Endothelial cell of umbilical vein (primary cell): Measurements from ENCODE around the gene ZMYM4. TPM values are rescaled to one million over a fixed set of nuclear protein-coding genes. Genes with fewer than 3 reads are reported as not detected.

ENCODE experiments used
- BruUV-seq: library from RNA; stranded (reverse); fragments of 400-500 nt; replicated peaks from 2 replicates; lab custom pipeline; 2021; lab: Mats Ljungman, UMichigan
- CTCF ChIA-PET: fragments of 300-600, 350-600 bp; sonication (Branson Sonifier 250); formaldehyde crosslinking; loops from one replicate; lab custom pipeline; 2021; ENCODE audit warnings: antibody characterized with exemption, inconsistent platforms; lab: Charles Lee
- POLR2A ChIA-PET: fragments of 300-600, 350-600 bp; sonication (Branson Sonifier 250); formaldehyde crosslinking; loops from one replicate; lab custom pipeline; 2021; ENCODE audit warnings: antibody characterized with exemption, inconsistent platforms; lab: Charles Lee
- DNase-seq: peaks from one replicate; pipeline ENCODE4 v3.0.0-alpha.2; 2011; ENCODE audit warnings: low read depth, low spot score
- FAIRE-seq: peaks from 2 replicates; lab custom pipeline; 2011; peaks lifted over from hg19 to GRCh38; lab: Jason Lieb, UNC
- H2AFZ ChIP-seq: 2 replicates; pipeline ENCODE4 v1.6.0; 2012; ENCODE audit warnings: low read depth, low read length, control low read depth, inconsistent platforms
- H3K27ac ChIP-seq: 2 replicates; pipeline ENCODE4 v1.5.1; 2011; ENCODE audit warnings: low read depth, mild to moderate bottlenecking, control low read depth, low read length, moderate library complexity; ENCODE audit not compliant: insufficient read depth
- H3K27me3 ChIP-seq, 2 experiments: 2 replicates each; pipeline versions ENCODE4 v1.6.0 to v1.6.1; 2011; ENCODE audit warnings: low read length in 2 of 2, mixed read lengths in 1 of 2; ENCODE audit not compliant: control insufficient read depth in 2 of 2, insufficient read depth in 2 of 2
- H3K36me3 ChIP-seq, 2 experiments: 2 replicates in 1 of 2; 3 replicates in 1 of 2; pipeline ENCODE4 v1.5.1; 2011; ENCODE audit warnings: low read length in 2 of 2, mild to moderate bottlenecking in 1 of 2, moderate library complexity in 1 of 2; ENCODE audit not compliant: control insufficient read depth in 2 of 2, insufficient read depth in 2 of 2; ENCODE audit errors: extremely low read depth in 1 of 2
- H3K4me1 ChIP-seq: 3 replicates; pipeline ENCODE4 v1.5.1; 2011; ENCODE audit warnings: mild to moderate bottlenecking, low read length; ENCODE audit not compliant: control insufficient read depth, insufficient read depth; ENCODE audit errors: extremely low read depth
- H3K4me2 ChIP-seq: 2 replicates; pipeline ENCODE4 v1.6.1; 2011; ENCODE audit warnings: low read length, control low read depth, mixed read lengths; ENCODE audit not compliant: insufficient read depth
- H3K4me3 ChIP-seq, 3 experiments: fragments of 200-600 bp in 1 of 3; sonication (generic), shearing (Covaris generic) in 1 of 3; replicated peaks in 1 of 3; 2 replicates each; pipeline ENCODE4 v1.5.1; 2011 to 2016; ENCODE audit warnings: control low read depth in 3 of 3, low read length in 3 of 3, mild to moderate bottlenecking in 2 of 3, inconsistent platforms in 1 of 3, low read depth in 1 of 3, moderate library complexity in 1 of 3; ENCODE audit not compliant: insufficient read depth in 1 of 3
- H3K79me2 ChIP-seq: 2 replicates; pipeline ENCODE4 v1.6.0; 2012; ENCODE audit warnings: low read length, inconsistent platforms; ENCODE audit not compliant: control insufficient read depth, insufficient read depth
- H3K9ac ChIP-seq: replicated peaks from 2 replicates; pipeline ENCODE3; 2011; ENCODE audit warnings: low read length, control low read depth; ENCODE audit not compliant: insufficient read depth; ENCODE audit errors: extremely low read depth
- H3K9me1 ChIP-seq: replicated peaks from 3 replicates; pipeline ENCODE4 v1.6.0; 2011; ENCODE audit warnings: mild to moderate bottlenecking, low read length; ENCODE audit not compliant: control insufficient read depth, insufficient read depth; ENCODE audit errors: extremely low read depth
- H3K9me3 ChIP-seq: replicated peaks from 2 replicates; pipeline ENCODE4 v1.5.1; 2012; ENCODE audit warnings: low read length, inconsistent platforms; ENCODE audit not compliant: control insufficient read depth, insufficient read depth
- H4K20me1 ChIP-seq: replicated peaks from 2 replicates; pipeline ENCODE3; 2011; ENCODE audit warnings: mild to moderate bottlenecking, low read length; ENCODE audit not compliant: control insufficient read depth, insufficient read depth; ENCODE audit errors: extremely low read depth
- EZH2 ChIP-seq: IDR thresholded peaks from 2 replicates; pipeline ENCODE4 v1.6.1; 2012; ENCODE audit warnings: borderline replicate concordance, low read depth, mild to moderate bottlenecking, moderate library complexity, low read length, inconsistent platforms; ENCODE audit not compliant: severe bottlenecking
- FOS ChIP-seq: IDR thresholded peaks from 2 replicates; pipeline ENCODE4 v1.6.1; 2011; ENCODE audit warnings: mild to moderate bottlenecking, low read length, moderate library complexity, borderline replicate concordance; ENCODE audit not compliant: insufficient read depth
- GATA2 ChIP-seq: IDR thresholded peaks from 2 replicates; pipeline ENCODE4 v1.7.0; 2011; ENCODE audit warnings: low read depth, mild to moderate bottlenecking, moderate library complexity, mixed read lengths, low read length; ENCODE audit not compliant: insufficient read length, insufficient read depth
- JUN ChIP-seq: IDR thresholded peaks from 2 replicates; pipeline ENCODE4 v1.6.1; 2011; ENCODE audit warnings: borderline replicate concordance, low read depth; ENCODE audit not compliant: insufficient read length, insufficient read depth
- MYC ChIP-seq: IDR thresholded peaks from one replicate; pipeline ENCODE4 v1.6.1; 2011; ENCODE audit warnings: mild to moderate bottlenecking, low read depth, low read length
- POLR2A ChIP-seq: IDR thresholded peaks from 2 replicates; pipeline ENCODE4 v1.6.1; 2012; ENCODE audit warnings: low read depth, mild to moderate bottlenecking, control low read depth, low read length
- POLR2AphosphoS5 ChIP-seq: IDR thresholded peaks from 2 replicates; pipeline ENCODE4 v1.6.1; 2012; ENCODE audit warnings: low read depth, mild to moderate bottlenecking, control low read depth, low read length, moderate library complexity; ENCODE audit not compliant: insufficient read depth
- dilution Hi-C: fragments of 300-500 bp; cut with MboI; formaldehyde crosslinking; loops from one replicate; pipeline ENCODE4 v1.15.0; 2019; ENCODE audit warnings: low sequenced_read_pairs; ENCODE audit not compliant: extremely low pct_ligation_motif_present
- intact Hi-C: fragments of 100-400 bp; cut with micrococcal nuclease; formaldehyde crosslinking; loops from one replicate; pipeline ENCODE4 v1.10.0; 2022
- polyA plus RNA-seq, 4 experiments: library from polyadenylated mRNA; depleted of rRNA in 3 of 4; stranded (reverse) in 3 of 4; unstranded in 1 of 4; fragments of >200 nt; gene quantifications; 2 replicates each; pipeline versions ENCODE4 v1.2.1 to v1.2.3, GENCODE V29; 2011 to 2012; ENCODE audit warnings: missing spikeins in 1 of 4
- total RNA-seq: library from RNA; stranded (reverse); gene quantifications from 2 replicates; pipeline ENCODE4 v1.2.3, GENCODE V29; 2021
- TF ChIP-seq, protein P1 (sequence below), 2 donors: IDR thresholded peaks; 1 replicate in 1 of 2; 2 replicates in 1 of 2; pipeline ENCODE4 v1.5.1; 2011; ENCODE audit warnings: low read length in 2 of 2, mild to moderate bottlenecking in 2 of 2, moderate library complexity in 2 of 2, control low read depth in 1 of 2, inconsistent platforms in 1 of 2, low read depth in 1 of 2; ENCODE audit not compliant: insufficient read depth in 1 of 2; ENCODE audit errors: extremely low read depth in 1 of 2
- TF ChIP-seq, protein P2 (sequence below): IDR thresholded peaks from 2 replicates; pipeline ENCODE4 v1.6.1; 2011; ENCODE audit not compliant: insufficient read depth, insufficient read length

ZMYM4 gene
- total and polyA plus RNA-seq, 2 donors (not counting 3 experiments of a cell fraction or from before 2014, with no cell fraction given), result 15.3 to 65.0 TPM

DNA sequence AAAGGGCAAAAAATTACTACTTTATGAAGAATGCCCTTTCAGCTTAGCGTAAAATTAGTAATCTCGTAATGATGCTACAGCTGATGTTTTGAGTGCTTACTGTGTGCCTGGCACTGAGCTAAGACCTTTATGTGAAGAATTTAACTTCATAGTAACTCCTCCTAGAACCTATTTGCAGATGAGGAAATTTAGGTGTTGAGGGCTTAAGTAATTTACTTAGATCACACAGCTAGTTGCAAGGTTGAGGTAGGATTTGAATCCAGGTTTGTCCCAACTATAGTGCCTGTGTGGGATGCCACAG, 1.4 kb downstream of the ZMYM4 start:
- FAIRE-seq (no peak), DNase-seq (no peak)
- no peaks in the 10 kb centered on the region for H3K9me3 ChIP-seq
- peaks cover 0 to 2% of the 10 kb centered on the region in 2 experiments for H3K27me3 ChIP-seq
- no peaks in the 10 kb centered on the region for H3K36me3 ChIP-seq
- BruUV-seq, result no TSS peak
- TF ChIP-seq MYC (no peak), GATA2 (no peak), FOS (no peak), JUN (no peak), POLR2AphosphoS5 (no peak), EZH2 (no peak), POLR2A (no peak)
- TF ChIP-seq, protein P1, sequence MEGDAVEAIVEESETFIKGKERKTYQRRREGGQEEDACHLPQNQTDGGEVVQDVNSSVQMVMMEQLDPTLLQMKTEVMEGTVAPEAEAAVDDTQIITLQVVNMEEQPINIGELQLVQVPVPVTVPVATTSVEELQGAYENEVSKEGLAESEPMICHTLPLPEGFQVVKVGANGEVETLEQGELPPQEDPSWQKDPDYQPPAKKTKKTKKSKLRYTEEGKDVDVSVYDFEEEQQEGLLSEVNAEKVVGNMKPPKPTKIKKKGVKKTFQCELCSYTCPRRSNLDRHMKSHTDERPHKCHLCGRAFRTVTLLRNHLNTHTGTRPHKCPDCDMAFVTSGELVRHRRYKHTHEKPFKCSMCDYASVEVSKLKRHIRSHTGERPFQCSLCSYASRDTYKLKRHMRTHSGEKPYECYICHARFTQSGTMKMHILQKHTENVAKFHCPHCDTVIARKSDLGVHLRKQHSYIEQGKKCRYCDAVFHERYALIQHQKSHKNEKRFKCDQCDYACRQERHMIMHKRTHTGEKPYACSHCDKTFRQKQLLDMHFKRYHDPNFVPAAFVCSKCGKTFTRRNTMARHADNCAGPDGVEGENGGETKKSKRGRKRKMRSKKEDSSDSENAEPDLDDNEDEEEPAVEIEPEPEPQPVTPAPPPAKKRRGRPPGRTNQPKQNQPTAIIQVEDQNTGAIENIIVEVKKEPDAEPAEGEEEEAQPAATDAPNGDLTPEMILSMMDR (IDR thresholded peaks at IDR 0.05; ENCODE audit: extremely low read depth in 1 of 2, insufficient read depth in 1 of 2, low read depth in 1 of 2, low read length in 2 of 2), result no peak
- TF ChIP-seq, protein P2, sequence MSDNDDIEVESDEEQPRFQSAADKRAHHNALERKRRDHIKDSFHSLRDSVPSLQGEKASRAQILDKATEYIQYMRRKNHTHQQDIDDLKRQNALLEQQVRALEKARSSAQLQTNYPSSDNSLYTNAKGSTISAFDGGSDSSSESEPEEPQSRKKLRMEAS, result no peak
- dilution Hi-C loops, result no loop called here
- peaks cover 59% of the 10 kb centered on the region for H3K79me2 ChIP-seq
- ChIA-PET POLR2A (no interaction called here), CTCF (no interaction called here)
- peaks cover 5% of the 10 kb centered on the region for H3K4me1 ChIP-seq
- H3K27ac ChIP-seq, result no peak overlapping the region
- peak overlapping the region; percentile 83 for H3K9ac ChIP-seq
- peaks cover 2% of the 10 kb centered on the region for H4K20me1 ChIP-seq
- peak overlapping the region; percentile 95 for H3K4me2 ChIP-seq
- H2AFZ ChIP-seq, result no peak overlapping the region
- intact Hi-C loops, result loop anchor here (1.0 to 2.0 kb wide), 3 partner anchors 17 to 77 kb away; partner anchors contain the start of gene SFPQ
- H3K9me1 ChIP-seq, result no peaks in the 10 kb centered on the region
- peak overlapping the region; percentile 61 to 99 (median 84) for H3K4me3 ChIP-seq
